ENCODE results near the gene COL18A1.
"Not testable (repeated sequence)": the region's sequence is repeated elsewhere in the genome, so short reads cannot be mapped to it uniquely, and the experiment has no call there.

COL18A1 gene

GRCh38 chr21:45530423-45531113 lies 125.6 kb downstream of the COL18A1 start:
- no peak for DNase-seq (ENCODE audit: low read depth in 2 of 2, low spot score in 1 of 2)

GRCh38 chr21:45531114-45531392 lies 126.1 kb downstream of the COL18A1 start:
- not testable (repeated sequence) for DNase-seq (ENCODE audit: low read depth in 2 of 2, low spot score in 1 of 2)

- DNase-seq (ENCODE audit: low read depth in 2 of 2, low spot score in 1 of 2): no peak
Measured at GRCh38 chr21:45531393-45532215, 126.6 kb downstream of the COL18A1 start.

- DNase-seq (ENCODE audit: low read depth in 2 of 2, low spot score in 1 of 2): no peak
Measured at GRCh38 chr21:45532826-45533360, 127.9 kb downstream of the COL18A1 start.

- no peak for DNase-seq (ENCODE audit: low read depth in 2 of 2, low spot score in 1 of 2)
Measured at GRCh38 chr21:45533361-45533845, 128.4 kb downstream of the COL18A1 start.

GRCh38 chr21:45533846-45534635 lies 129.1 kb downstream of the COL18A1 start:
- no peak for DNase-seq (ENCODE audit: low read depth in 2 of 2, low spot score in 1 of 2)

GRCh38 chr21:45534636-45535331 lies 129.8 kb downstream of the COL18A1 start:
- DNase-seq (ENCODE audit: low read depth in 2 of 2, low spot score in 1 of 2): no peak

GRCh38 chr21:45535341-45536081 lies 130.5 kb downstream of the COL18A1 start:
- DNase-seq (ENCODE audit: low read depth in 2 of 2, low spot score in 1 of 2): no peak

GRCh38 chr21:45536301-45537081 lies 131.5 kb downstream of the COL18A1 start:
- DNase-seq (ENCODE audit: low read depth in 2 of 2, low spot score in 1 of 2): no peak

GRCh38 chr21:45537111-45537745 lies 132.3 kb downstream of the COL18A1 start:
- DNase-seq (ENCODE audit: low read depth in 2 of 2, low spot score in 1 of 2): no peak

GRCh38 chr21:45537746-45538291 lies 132.9 kb downstream of the COL18A1 start:
- no peak for DNase-seq (ENCODE audit: low read depth in 2 of 2, low spot score in 1 of 2)

- no peak for DNase-seq (ENCODE audit: low read depth in 2 of 2, low spot score in 1 of 2)
Measured at GRCh38 chr21:45538381-45539045, 133.5 kb downstream of the COL18A1 start.

- no peak for DNase-seq (ENCODE audit: low read depth in 2 of 2, low spot score in 1 of 2)
Measured at GRCh38 chr21:45539046-45539795, 134.3 kb downstream of the COL18A1 start.

GRCh38 chr21:45539796-45540600 lies 135.0 kb downstream of the COL18A1 start:
- DNase-seq (ENCODE audit: low read depth in 2 of 2, low spot score in 1 of 2): no peak

GRCh38 chr21:45540601-45540970 lies 135.6 kb downstream of the COL18A1 start:
- no peak for DNase-seq (ENCODE audit: low read depth in 2 of 2, low spot score in 1 of 2)

- peak in 1 of 2 donors; percentile 46 for DNase-seq (ENCODE audit: low read depth in 2 of 2, low spot score in 1 of 2)
Measured at GRCh38 chr21:45541221-45542039, 136.5 kb downstream of the COL18A1 start.
